A673 (cell line): Measurements from ENCODE around the gene OSBPL6.

Source experiments
- CTCF ChIP-seq: fragments of 300-800, 200-600 bp; sonication (generic); conservative IDR thresholded peaks from 2 replicates; pipeline ENCODE4 v1.5.1; 2017; ENCODE audit warnings: low read depth, mild to moderate bottlenecking, antibody characterized with exemption, low read length, moderate library complexity, mixed read lengths
- EZH2 ChIP-seq: fragments of 200-600 bp; sonication (generic); IDR thresholded peaks from 2 replicates; pipeline ENCODE4 v1.6.1; 2017; ENCODE audit warnings: borderline replicate concordance, low read depth, mild to moderate bottlenecking, mixed read lengths, antibody characterized with exemption, low read length; ENCODE audit not compliant: poor library complexity, severe bottlenecking

GRCh38 chr2:178327516-178327915, 133.2 kb downstream of the OSBPL6 start:
- TF ChIP-seq CTCF (no peak), EZH2 (no peak)
